Medulla oblongata (tissue), 1 donor: ENCODE data around the gene HARBI1.
A peak's percentile ranks its signal among the peaks of the same experiment; 100 is the strongest.
"Not testable (repeated sequence)": the region's sequence is repeated elsewhere in the genome, so short reads cannot be mapped to it uniquely, and the experiment has no call there.

Source experiments
- DNase-seq: peaks from one replicate; pipeline ENCODE4 v3.0.0-alpha.2; 2015; ENCODE audit errors: extremely low spot score

Gene HARBI1

GRCh38 chr11:46597155-46597554 lies 19.9 kb downstream of the HARBI1 start:
- no peak for DNase-seq

- no peak for DNase-seq
Measured at GRCh38 chr11:46594785-46595184, 22.2 kb downstream of the HARBI1 start.

GRCh38 chr11:46594374-46594700 lies 22.7 kb downstream of the HARBI1 start:
- DNase-seq = no peak

GRCh38 chr11:46593550-46594373 lies 23.3 kb downstream of the HARBI1 start, which contains the start of gene AMBRA1:
Gene AMBRA1 (minus strand): TSS chr11:46594023. CDS start chr11:46548380, 45,643 bp downstream.
- peak; percentile 96 for DNase-seq

- no peak for DNase-seq
Measured at GRCh38 chr11:46590740-46591605, 26.1 kb downstream of the HARBI1 start.

GRCh38 chr11:46588915-46589314 lies 28.1 kb downstream of the HARBI1 start:
- no peak for DNase-seq

- no peak for DNase-seq
Measured at GRCh38 chr11:46588131-46588530, 28.9 kb downstream of the HARBI1 start.

GRCh38 chr11:46583513-46583912 lies 33.5 kb downstream of the HARBI1 start:
- DNase-seq = not testable (repeated sequence)

GRCh38 chr11:46582588-46582987 lies 34.4 kb downstream of the HARBI1 start:
- DNase-seq = no peak

GRCh38 chr11:46577058-46577457 lies 40.0 kb downstream of the HARBI1 start:
- DNase-seq = no peak

GRCh38 chr11:46574656-46575055 lies 42.4 kb downstream of the HARBI1 start:
- no peak for DNase-seq

- no peak for DNase-seq
Measured at GRCh38 chr11:46570790-46571398, 46.1 kb downstream of the HARBI1 start.

GRCh38 chr11:46565232-46565840 lies 51.7 kb downstream of the HARBI1 start:
- DNase-seq = no peak

- DNase-seq = no peak
Measured at GRCh38 chr11:46564459-46564858, 52.6 kb downstream of the HARBI1 start.

GRCh38 chr11:46562527-46562926 lies 54.5 kb downstream of the HARBI1 start:
- DNase-seq = no peak

GRCh38 chr11:46560300-46560991 lies 56.6 kb downstream of the HARBI1 start:
- DNase-seq = peak; percentile 57

- DNase-seq = no peak
Measured at GRCh38 chr11:46559815-46560214, 57.2 kb downstream of the HARBI1 start.

GRCh38 chr11:46557684-46558151 lies 59.3 kb downstream of the HARBI1 start:
- no peak for DNase-seq

GRCh38 chr11:46555267-46556054 lies 61.6 kb downstream of the HARBI1 start:
- no peak for DNase-seq
